ENCODE measurements around the gene AFAP1.

Gene AFAP1

DNA sequence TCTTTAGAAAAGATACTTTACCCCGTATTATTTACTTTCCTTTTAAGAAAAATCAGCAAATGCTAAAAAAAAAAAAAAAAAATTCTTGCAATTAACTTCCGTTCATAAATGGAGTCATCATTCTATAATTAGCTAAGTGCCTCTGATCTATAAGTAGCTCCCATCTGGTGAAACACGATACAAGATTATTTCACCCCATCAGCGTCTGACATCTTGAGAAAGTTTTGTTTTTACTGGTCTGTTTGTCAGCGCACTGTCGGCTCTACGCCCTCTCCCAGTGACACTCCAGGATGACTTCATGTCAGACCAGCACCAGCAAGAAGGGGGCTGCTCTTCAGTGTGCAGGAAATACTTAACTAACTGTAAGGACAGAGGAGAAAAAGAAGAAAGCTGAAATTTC, 108.3 kb downstream of the AFAP1 start:
- no peaks in the 10 kb centered on the region for H3K36me3 ChIP-seq (ENCODE audit: control insufficient read depth, insufficient read depth, low read length)
- H3K9ac ChIP-seq (ENCODE audit: low read length), result no peak overlapping the region
- peaks cover 4% of the 10 kb centered on the region for H3K4me1 ChIP-seq (ENCODE audit: control insufficient read depth, insufficient read depth, low read length)
- H3K4me3 ChIP-seq (ENCODE audit: low read length), result no peak overlapping the region
- H3K9me3 ChIP-seq (ENCODE audit: control insufficient read depth, low read length), result no peaks in the 10 kb centered on the region
- H3K27me3 ChIP-seq (ENCODE audit: control insufficient read depth, insufficient read depth, low read length), result no peaks in the 10 kb centered on the region

DNA sequence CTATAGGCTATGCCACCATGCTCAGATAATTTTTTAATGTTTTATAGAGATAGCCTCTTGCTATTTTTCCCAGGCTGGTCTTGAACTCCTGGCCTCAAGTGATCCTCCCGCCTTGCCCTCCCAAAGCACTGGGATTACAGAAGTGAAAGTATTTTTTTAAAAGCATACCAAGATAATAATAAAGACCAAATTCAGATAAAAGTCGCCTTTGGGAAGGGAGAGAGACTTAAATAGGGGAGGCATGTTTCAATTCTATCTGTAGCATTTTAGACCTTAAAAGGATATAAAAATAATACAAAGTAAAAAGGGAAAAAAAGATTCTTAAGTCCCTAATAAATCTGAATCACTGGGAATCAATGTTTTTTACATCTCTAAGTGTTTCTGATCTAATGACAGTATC, 108.9 kb downstream of the AFAP1 start:
- peaks cover 4% of the 10 kb centered on the region for H3K4me1 ChIP-seq (ENCODE audit: control insufficient read depth, insufficient read depth, low read length)
- H3K4me3 ChIP-seq (ENCODE audit: low read length), result no peak overlapping the region

DNA sequence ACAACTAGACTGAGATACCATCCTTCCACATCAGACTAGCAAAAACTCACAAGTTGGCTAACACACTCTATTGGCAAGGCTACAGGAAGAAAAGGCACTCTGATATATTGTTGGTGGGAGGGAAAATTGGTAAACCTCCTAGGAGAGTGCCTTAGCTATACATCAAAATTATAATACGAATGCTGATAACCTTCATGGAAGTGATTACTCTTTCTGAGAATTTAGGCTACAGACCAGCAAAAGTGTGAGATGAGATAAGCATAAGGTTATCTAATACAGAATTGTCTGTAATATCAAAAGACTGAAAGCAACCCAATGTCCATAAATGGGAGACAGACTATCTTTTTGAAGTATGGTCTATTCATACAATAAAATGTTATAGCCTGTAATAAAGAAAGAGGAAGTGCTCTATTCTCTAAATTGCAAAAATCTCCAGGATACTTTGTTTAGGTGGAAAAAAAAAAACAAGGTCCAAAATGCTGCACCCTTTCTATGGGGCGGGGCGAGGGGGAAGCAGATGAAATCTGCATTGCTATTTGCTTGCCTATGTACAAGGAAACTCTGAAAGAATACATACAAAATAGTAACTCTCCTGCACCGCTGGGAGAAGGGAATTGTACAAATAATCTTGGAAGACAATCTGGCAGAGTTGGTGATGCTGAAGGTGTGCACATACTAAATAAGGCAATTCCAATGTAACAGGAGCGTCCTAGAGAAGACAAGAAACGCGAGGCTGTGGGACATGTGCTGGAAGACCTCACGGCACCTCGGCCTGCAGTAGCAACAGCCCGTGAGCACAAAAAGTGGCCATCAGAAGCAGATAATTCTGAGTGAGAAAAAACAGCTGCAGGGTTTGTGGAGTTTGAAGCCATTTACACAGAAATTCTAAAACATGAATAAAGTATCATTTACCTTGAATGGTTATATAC, 109.7 kb downstream of the AFAP1 start:
- Histone ChIP-seq H3K4me3 (ENCODE audit: low read length) (no peak overlapping the region), H3K9ac (ENCODE audit: low read length) (no peak overlapping the region), H3K9me3 (ENCODE audit: control insufficient read depth, low read length) (no peaks in the 10 kb centered on the region), H3K27me3 (ENCODE audit: control insufficient read depth, insufficient read depth, low read length) (no peaks in the 10 kb centered on the region), H3K4me1 (ENCODE audit: control insufficient read depth, insufficient read depth, low read length) (peaks cover 4% of the 10 kb centered on the region), H3K36me3 (ENCODE audit: control insufficient read depth, insufficient read depth, low read length) (no peaks in the 10 kb centered on the region)

More for the DNA sequence above, 108.9 kb downstream of the AFAP1 start:
- H3K9me3 ChIP-seq (ENCODE audit: control insufficient read depth, low read length), result no peaks in the 10 kb centered on the region
- no peaks in the 10 kb centered on the region for H3K27me3 ChIP-seq (ENCODE audit: control insufficient read depth, insufficient read depth, low read length)
- no peak overlapping the region for H3K9ac ChIP-seq (ENCODE audit: low read length)
- H3K36me3 ChIP-seq (ENCODE audit: control insufficient read depth, insufficient read depth, low read length), result no peaks in the 10 kb centered on the region

DNA sequence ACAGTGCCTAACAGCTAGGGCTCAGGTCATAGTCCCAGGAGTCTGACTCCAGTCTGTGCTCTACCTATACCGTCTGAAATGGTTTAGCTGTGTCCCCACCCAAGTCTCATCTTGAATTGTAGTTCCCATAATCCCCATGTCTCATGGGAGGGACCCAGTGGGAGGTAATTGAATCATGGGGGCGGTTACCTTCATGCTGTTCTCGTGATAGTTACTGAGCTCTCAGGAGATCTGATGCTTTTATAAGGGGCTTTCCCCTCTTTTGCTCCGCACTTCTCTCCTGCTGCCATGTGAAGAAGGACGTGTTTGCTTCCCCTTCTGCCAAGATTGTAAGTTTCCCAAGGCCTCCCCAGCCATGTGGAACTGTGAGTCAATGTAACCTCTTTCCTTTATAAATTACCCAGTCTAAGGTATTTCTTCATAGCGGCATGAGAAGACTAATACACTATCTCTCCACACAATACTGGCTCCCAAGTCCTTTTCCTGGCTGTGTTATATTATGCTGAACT, 110.8 kb downstream of the AFAP1 start:
- Histone ChIP-seq H3K4me1 (ENCODE audit: control insufficient read depth, insufficient read depth, low read length) (peaks cover 8% of the 10 kb centered on the region), H3K9ac (ENCODE audit: low read length) (no peak overlapping the region)

DNA sequence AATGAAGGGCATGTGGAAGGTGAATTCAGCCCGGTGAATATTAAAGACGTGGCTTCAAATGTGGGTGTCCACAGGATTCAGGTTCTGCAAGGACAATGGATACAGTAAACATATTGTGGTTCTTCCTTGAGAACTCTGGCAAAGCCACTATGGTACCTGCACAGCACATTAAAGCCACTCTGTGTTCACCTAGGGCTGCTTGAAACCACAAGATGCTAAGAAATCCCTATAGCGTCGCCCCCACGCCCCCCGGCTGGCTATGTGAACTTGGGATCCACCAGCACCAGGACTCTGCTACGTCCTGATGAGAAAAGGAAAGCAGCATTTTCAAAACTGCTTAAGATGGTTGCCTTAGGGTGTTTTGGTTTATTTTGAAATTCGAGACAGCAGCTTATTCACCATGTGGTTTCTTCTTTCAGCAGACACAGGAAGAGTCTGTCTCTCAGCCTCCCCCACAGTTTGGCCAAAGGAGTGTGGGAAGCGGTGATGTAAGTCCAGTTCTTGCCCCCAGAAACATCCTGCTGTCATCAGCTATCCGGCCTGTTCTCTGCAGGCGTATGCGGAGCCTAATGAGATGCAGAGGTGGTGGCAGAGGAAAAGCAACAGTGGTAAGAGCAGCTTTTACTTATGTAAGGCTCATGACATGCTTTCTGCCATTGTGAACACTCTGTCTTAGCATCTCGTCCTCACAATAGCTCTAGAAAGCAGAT, 111.5 kb downstream of the AFAP1 start:
- no peak overlapping the region for H3K9ac ChIP-seq (ENCODE audit: low read length)
- H3K36me3 ChIP-seq (ENCODE audit: control insufficient read depth, insufficient read depth, low read length), result no peaks in the 10 kb centered on the region
- no peaks in the 10 kb centered on the region for H3K27me3 ChIP-seq (ENCODE audit: control insufficient read depth, insufficient read depth, low read length)
- no peaks in the 10 kb centered on the region for H3K9me3 ChIP-seq (ENCODE audit: control insufficient read depth, low read length)
- no peak overlapping the region for H3K4me3 ChIP-seq (ENCODE audit: low read length)
- H3K4me1 ChIP-seq (ENCODE audit: control insufficient read depth, insufficient read depth, low read length), result peaks cover 15% of the 10 kb centered on the region

More for the DNA sequence above, 110.8 kb downstream of the AFAP1 start:
- H3K4me3 ChIP-seq (ENCODE audit: low read length), result no peak overlapping the region
- no peaks in the 10 kb centered on the region for H3K36me3 ChIP-seq (ENCODE audit: control insufficient read depth, insufficient read depth, low read length)
- no peaks in the 10 kb centered on the region for H3K9me3 ChIP-seq (ENCODE audit: control insufficient read depth, low read length)
- H3K27me3 ChIP-seq (ENCODE audit: control insufficient read depth, insufficient read depth, low read length), result no peaks in the 10 kb centered on the region

DNA sequence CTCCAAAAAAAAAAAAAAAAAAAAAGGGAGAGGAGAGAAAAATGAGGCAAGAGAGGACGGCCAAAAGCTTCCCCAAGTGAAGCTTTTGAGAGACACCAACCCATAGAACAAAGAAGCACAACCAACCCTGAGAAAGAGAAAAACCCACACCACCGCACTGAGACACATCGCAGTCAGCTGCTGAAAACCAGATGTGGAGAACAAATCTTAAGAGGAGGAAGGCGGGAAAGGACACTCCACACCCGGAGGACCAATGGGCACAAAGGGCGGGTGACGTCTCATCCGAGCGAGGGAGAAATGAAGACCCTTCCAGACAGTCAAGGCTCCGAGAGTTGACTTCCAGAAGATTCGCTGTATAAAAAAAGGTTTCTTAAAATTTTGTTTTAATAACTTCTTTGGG, 112.1 kb downstream of the AFAP1 start:
- Histone ChIP-seq H3K9me3 (ENCODE audit: control insufficient read depth, low read length) (no peaks in the 10 kb centered on the region), H3K4me1 (ENCODE audit: control insufficient read depth, insufficient read depth, low read length) (peaks cover 19% of the 10 kb centered on the region), H3K9ac (ENCODE audit: low read length) (no peak overlapping the region), H3K4me3 (ENCODE audit: low read length) (no peak overlapping the region), H3K27me3 (ENCODE audit: control insufficient read depth, insufficient read depth, low read length) (no peaks in the 10 kb centered on the region), H3K36me3 (ENCODE audit: control insufficient read depth, insufficient read depth, low read length) (no peaks in the 10 kb centered on the region)

DNA sequence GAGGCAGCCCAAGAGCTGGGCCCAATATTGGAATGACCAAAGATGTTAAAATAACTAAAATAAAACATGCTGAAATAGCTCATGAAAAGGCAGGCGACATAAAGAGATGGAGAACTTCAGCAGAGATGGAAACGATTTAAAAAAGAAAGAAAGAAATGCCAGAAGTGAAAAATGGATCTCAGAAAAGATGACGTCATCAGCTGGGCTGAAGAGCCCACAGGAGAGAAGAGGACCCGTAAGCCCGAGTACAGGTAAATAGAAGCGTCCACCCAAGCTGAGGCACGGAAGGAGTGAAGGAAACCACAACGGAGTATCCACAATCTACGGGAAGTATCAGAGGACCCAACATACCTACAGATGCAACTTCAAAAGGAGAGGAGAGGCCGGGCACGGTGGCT, 112.8 kb downstream of the AFAP1 start:
- no peak overlapping the region for H3K4me3 ChIP-seq (ENCODE audit: low read length)
- H3K9me3 ChIP-seq (ENCODE audit: control insufficient read depth, low read length), result no peaks in the 10 kb centered on the region
- H3K27me3 ChIP-seq (ENCODE audit: control insufficient read depth, insufficient read depth, low read length), result no peaks in the 10 kb centered on the region
- no peak overlapping the region for H3K9ac ChIP-seq (ENCODE audit: low read length)
- H3K36me3 ChIP-seq (ENCODE audit: control insufficient read depth, insufficient read depth, low read length), result no peaks in the 10 kb centered on the region
- peaks cover 19% of the 10 kb centered on the region for H3K4me1 ChIP-seq (ENCODE audit: control insufficient read depth, insufficient read depth, low read length)

DNA sequence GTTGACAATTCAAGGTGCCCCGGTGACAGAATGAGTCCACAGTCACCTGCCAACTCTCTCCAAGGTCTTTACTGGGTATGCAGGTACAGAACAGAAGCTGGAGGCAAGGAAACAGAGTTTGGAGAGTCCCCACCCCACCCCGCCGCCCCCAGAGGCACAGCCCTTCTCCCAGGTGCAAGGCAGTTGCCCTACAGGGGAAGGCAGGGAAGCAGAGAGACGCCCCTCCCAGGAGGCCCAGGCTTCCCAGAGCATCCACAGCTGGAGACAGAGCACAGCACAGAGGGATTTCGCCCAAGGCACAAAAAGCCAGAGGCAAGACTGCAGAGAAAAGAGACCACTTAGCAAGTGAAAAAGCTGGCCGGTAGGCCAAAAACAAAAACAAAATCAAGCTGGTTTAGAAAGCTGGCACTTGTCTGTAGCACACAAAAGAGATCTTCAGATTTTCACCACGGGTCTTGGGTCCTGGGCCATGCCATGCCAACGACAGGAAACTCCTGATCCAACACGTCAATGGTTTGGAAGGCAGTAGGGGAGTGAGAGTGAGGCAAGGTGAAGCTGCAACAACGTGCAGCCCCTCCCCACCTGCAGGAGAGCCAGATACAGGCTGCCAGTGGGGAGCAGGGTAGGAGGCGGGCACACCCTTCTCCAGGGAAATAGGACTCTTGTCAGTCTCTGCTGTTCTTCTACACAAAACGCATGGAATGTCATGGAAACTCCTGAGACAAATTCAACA, 113.3 kb downstream of the AFAP1 start:
- H3K4me1 ChIP-seq (ENCODE audit: control insufficient read depth, insufficient read depth, low read length), result peaks cover 19% of the 10 kb centered on the region
- no peak overlapping the region for H3K9ac ChIP-seq (ENCODE audit: low read length)
- no peak overlapping the region for H3K4me3 ChIP-seq (ENCODE audit: low read length)
- no peaks in the 10 kb centered on the region for H3K9me3 ChIP-seq (ENCODE audit: control insufficient read depth, low read length)
- no peaks in the 10 kb centered on the region for H3K27me3 ChIP-seq (ENCODE audit: control insufficient read depth, insufficient read depth, low read length)
- H3K36me3 ChIP-seq (ENCODE audit: control insufficient read depth, insufficient read depth, low read length), result no peaks in the 10 kb centered on the region

DNA sequence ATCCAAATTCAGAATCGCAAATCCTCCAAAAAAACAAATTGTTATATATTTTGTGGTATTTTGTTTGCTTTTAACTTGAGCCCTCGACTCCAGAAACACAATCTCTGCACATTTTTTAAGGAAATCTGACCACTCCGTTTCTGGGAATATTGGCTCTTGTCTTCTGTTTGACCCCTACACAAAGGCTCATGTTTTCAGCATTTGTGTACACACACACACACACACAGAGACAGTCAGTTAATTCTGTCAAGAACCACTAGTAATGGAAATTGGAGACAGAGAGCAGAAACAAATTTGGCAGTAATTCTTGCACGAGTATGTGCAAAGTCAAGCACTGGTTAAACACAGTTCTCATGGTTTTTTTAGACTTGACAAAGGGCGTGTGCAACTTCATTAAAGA, 115.4 kb downstream of the AFAP1 start:
- H3K36me3 ChIP-seq (ENCODE audit: control insufficient read depth, insufficient read depth, low read length), result no peaks in the 10 kb centered on the region
- no peak overlapping the region for H3K9ac ChIP-seq (ENCODE audit: low read length)
- H3K4me1 ChIP-seq (ENCODE audit: control insufficient read depth, insufficient read depth, low read length), result peaks cover 29% of the 10 kb centered on the region
- H3K9me3 ChIP-seq (ENCODE audit: control insufficient read depth, low read length), result no peaks in the 10 kb centered on the region
- H3K4me3 ChIP-seq (ENCODE audit: low read length), result no peak overlapping the region
- H3K27me3 ChIP-seq (ENCODE audit: control insufficient read depth, insufficient read depth, low read length), result no peaks in the 10 kb centered on the region

DNA sequence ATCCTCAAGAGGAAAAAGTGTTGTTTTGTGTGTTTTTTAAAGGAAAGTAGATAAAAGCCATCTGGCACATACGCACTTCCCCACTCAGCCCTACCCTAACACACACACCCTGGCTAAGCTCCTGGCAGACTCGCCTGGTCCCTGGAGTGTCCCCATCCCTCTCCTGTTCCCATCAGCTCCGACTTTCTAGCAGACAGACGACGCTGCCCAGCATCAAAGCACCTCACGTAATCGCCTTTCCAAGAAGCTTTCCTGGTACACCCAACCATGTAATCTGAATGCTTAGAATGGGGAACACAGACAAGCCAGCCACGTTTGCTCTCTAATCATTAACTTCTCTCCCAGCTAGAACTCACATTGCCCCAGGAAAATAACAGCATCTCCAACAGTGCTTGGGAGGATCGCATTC, 116.2 kb downstream of the AFAP1 start:
- no peak overlapping the region for H3K9ac ChIP-seq (ENCODE audit: low read length)
- peaks cover 25% of the 10 kb centered on the region for H3K4me1 ChIP-seq (ENCODE audit: control insufficient read depth, insufficient read depth, low read length)
- H3K36me3 ChIP-seq (ENCODE audit: control insufficient read depth, insufficient read depth, low read length), result no peaks in the 10 kb centered on the region
- H3K27me3 ChIP-seq (ENCODE audit: control insufficient read depth, insufficient read depth, low read length), result no peaks in the 10 kb centered on the region
- H3K9me3 ChIP-seq (ENCODE audit: control insufficient read depth, low read length), result no peaks in the 10 kb centered on the region
- no peak overlapping the region for H3K4me3 ChIP-seq (ENCODE audit: low read length)

DNA sequence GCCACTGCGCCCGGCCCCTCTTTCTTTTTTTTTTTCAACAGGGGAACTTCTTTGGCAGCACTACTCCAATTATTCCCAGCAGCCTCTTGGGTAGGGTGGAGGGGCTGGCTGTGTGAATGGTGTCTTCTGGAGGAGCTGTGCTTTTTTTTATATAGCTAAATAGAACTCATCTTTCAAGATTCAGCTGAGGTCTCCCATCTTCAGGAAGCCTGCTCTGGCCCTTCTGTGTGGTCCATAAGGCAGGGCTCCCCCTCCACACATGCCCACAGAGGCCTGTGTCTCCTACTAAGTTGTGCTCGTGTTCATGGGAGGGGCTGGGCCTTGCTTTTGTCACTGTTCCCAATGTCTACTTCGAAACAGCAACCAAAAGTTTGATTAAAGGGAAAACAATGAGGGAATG, 116.8 kb downstream of the AFAP1 start:
- Histone ChIP-seq H3K4me1 (ENCODE audit: control insufficient read depth, insufficient read depth, low read length) (peaks cover 24% of the 10 kb centered on the region), H3K36me3 (ENCODE audit: control insufficient read depth, insufficient read depth, low read length) (no peaks in the 10 kb centered on the region), H3K9me3 (ENCODE audit: control insufficient read depth, low read length) (no peaks in the 10 kb centered on the region), H3K27me3 (ENCODE audit: control insufficient read depth, insufficient read depth, low read length) (no peaks in the 10 kb centered on the region), H3K9ac (ENCODE audit: low read length) (no peak overlapping the region), H3K4me3 (ENCODE audit: low read length) (no peak overlapping the region)

DNA sequence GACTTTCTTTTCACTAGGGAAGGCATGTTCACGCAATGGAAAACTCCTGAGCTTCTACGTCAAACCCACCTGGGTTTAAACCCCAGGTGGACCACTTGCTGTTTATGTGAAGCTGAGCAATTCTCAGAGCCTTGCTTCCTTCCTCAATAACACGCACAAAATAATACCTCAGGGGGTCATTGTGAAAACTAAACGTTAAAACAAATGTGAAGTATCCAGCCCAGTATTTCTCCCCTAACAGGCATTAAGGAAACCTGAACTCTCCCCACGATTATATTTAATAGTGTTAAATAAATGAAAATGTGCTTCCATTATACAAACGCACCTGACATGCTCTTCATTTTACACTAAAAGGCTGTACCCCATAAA, 117.5 kb downstream of the AFAP1 start:
- Histone ChIP-seq H3K4me1 (ENCODE audit: control insufficient read depth, insufficient read depth, low read length) (peaks cover 24% of the 10 kb centered on the region), H3K9me3 (ENCODE audit: control insufficient read depth, low read length) (no peaks in the 10 kb centered on the region), H3K4me3 (ENCODE audit: low read length) (no peak overlapping the region), H3K27me3 (ENCODE audit: control insufficient read depth, insufficient read depth, low read length) (no peaks in the 10 kb centered on the region), H3K36me3 (ENCODE audit: control insufficient read depth, insufficient read depth, low read length) (no peaks in the 10 kb centered on the region), H3K9ac (ENCODE audit: low read length) (no peak overlapping the region)

Measured in mucosa of stomach (tissue), 1 donor.